Renal pelvis (tissue), 4 donors: ENCODE data around the gene LTA4H. TPM values are rescaled to one million over a fixed set of nuclear protein-coding genes. Genes with fewer than 3 reads are reported as not detected.

Experiments
- DNase-seq: peaks from one replicate; pipeline ENCODE4 v3.0.0-alpha.2; 2013
- polyA plus RNA-seq, 3 donors: library from polyadenylated mRNA; unstranded; fragments of 120-200 nt; gene quantifications; one replicate each; pipeline ENCODE4 v1.2.1, GENCODE V29; 2013; ENCODE audit not compliant: insufficient read length in 3 of 3

Gene LTA4H
- polyA plus RNA-seq, 3 donors = 115 to 130 (median 123) TPM

- no peak for DNase-seq
Measured at GRCh38 chr12:95967301-95967700, 68.1 kb downstream of the LTA4H start.

GRCh38 chr12:95966287-95966870 lies 69.0 kb downstream of the LTA4H start:
- no peak for DNase-seq

DNA sequence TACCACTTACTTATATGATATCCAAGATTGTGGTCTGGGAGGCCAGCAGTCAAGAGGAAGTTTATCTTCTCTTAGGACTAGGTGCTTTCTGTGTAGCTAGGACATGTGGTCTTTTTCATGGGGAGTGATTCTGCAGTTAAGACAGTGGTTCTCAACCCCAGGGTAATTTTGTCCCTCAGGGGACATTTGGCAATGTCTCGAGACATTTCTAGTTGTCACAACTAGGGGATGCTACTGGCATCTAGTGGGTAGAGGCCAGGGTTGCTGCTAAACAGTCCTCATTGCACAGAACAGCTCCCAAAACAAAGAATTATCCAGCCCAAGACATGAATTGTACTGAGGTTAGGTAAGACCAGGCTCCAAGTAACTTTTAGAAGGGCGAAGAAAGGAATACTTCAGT lies 72.3 kb downstream of the LTA4H start:
- DNase-seq = no peak

DNA sequence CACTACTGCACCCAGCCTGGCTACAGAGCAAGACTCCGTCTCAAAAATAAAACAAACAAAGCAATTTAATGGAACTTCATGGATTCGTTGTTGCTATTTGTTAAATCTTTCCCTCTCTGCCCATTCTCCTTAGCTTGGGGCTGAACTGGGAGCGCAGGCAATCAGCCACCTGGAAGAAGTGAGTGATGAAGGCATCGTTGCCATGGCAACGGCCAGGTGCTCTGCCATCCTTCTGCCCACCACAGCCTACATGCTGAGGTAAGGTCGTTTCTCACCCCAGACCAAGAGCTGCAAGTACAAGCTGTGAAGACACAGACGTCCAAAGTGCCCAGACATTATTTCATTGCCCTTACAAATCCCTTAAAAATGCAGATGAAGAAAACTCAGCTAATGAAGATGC lies 73.2 kb downstream of the LTA4H start:
- DNase-seq = no peak

GRCh38 chr12:95960241-95960640 lies 75.1 kb downstream of the LTA4H start:
- DNase-seq = no peak

DNA sequence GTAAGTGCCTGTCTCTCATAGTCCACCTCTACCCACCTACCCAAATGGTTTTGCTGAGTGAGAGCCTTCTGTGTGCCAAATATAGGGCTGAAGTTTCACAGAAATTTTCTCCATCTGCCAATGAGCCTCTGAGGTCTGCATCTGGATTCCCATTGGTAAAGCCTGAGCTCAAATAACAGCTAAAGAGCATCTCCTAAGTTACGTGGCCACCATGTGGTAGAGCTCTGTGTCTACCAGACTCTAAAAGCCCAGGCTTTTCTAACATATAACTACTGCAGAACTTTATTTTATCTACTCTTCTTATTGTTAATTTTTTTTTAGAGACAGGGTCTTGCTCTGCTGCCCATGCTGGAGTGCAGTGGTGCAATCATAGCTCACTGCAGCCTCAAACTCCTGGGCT lies 76.3 kb downstream of the LTA4H start:
- DNase-seq = no peak

DNA sequence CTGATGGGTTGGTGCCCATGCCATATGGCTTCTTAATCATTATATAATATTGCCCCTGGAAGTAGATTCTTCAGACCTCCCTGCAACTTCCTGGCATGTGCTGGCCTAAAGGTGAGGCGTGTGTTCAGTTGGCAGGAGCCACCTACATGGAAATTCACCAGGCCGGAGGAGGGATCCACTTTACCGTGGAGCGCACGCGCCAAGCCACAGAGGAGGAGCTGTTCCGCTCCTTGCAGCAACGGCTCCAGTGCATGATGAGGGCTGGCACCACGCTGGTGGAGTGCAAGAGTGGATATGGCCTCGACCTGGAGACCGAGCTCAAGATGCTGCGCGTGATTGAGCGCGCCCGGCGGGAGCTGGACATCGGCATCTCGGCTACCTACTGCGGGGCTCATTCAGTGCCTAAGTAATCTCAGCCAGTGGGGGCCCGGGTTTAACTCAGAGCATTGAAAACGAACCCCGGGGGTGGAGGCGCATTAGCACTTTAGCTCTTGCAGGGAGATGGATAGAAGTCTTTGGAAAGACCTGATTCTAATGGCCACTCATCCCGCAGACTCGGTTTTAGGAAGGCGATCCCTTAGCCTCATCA lies 78.7 kb downstream of the LTA4H start:
- no peak for DNase-seq

DNA sequence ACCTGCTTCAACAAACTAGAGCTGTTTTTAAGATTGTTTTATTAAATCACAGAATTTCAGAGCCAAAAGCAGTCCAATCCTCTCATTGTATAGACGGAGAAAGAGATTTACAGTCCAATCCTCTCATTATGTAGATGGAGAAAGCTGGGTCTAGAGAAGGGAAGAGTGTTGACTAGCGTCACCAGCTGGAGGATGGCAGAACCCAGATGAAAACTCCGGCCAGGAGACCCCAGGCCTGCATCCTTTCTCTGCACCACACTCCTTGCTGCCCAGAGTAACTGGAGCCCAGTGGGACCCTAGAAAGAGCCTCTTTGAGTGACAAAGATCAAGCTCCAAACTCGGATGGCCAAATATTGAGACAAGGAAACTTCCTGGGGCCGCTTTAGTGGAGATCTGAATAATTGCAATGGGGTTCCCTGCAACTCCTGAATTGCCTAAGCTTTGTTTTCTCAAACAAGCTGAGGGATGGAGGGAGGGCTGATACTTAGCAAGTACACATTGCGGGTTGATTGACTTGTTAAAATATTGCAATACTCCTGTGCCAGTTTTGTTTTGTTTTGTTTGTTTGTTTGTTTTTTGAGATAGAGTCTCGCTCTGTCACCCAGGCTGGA lies 79.7 kb downstream of the LTA4H start:
- no peak for DNase-seq

DNA sequence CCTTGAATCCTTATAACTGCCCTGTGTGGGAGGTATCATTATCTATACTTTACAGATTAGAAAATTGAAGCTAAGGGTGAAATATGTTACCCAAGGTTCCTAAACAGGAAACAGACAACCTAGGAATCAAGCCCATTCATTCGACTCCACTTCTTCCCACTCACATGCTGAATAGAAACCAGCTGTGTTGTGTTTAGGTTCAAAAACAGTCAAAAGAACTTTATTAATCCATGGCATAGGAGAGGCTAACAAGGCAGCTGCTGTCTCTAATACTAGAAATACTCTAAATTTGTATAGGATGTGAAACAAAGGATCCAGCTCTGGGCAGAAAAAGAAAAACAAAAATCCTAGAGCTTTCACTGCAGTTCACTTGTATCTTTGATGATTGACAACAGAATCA lies 82.4 kb downstream of the LTA4H start:
- DNase-seq = no peak

GRCh38 chr12:95951515-95951914 lies 83.9 kb downstream of the LTA4H start:
- DNase-seq = no peak

Other genes with a start within 250 kb of the LTA4H start
- gene NTN4, start 244.8 kb downstream of the LTA4H start, polyA plus RNA-seq = 100 to 1,000 TPM in 1 of 3 donors, 10 to 100 TPM in 2; 82.5 to 126 (median 95.5) TPM
- gene SNRPF, start 176.6 kb downstream of the LTA4H start, polyA plus RNA-seq = 100 to 1,000 TPM in 1 of 3 donors, 10 to 100 TPM in 2; 84.3 to 101 (median 84.8) TPM
- under 1 TPM; 0.24 to 0.99 (median 0.66) TPM for gene CCDC38, start 93.0 kb downstream of the LTA4H start, polyA plus RNA-seq
- 1 to 10 TPM; 1.0 to 1.7 (median 1.4) TPM for gene AMDHD1, start 92.3 kb downstream of the LTA4H start, polyA plus RNA-seq
- gene HAL, start 39.2 kb downstream of the LTA4H start, polyA plus RNA-seq = 1 to 10 TPM in 2 of 3 donors, under 1 TPM in 1; 0.13 to 1.2 (median 1.2) TPM
- 10 to 100 TPM; 45.0 to 53.7 (median 47.3) TPM for gene ELK3, start 158.8 kb upstream of the LTA4H start, polyA plus RNA-seq